NCI-H1694 (cell line): ENCODE data around the gene SMG1.
"Not testable (repeated sequence)": the region's sequence is repeated elsewhere in the genome, so short reads cannot be mapped to it uniquely, and the experiment has no call there.

Experiments used
- DNase-seq: peaks from one replicate; lab custom pipeline; 2025; lab: John Stamatoyannopoulos, UW

Gene SMG1

DNA sequence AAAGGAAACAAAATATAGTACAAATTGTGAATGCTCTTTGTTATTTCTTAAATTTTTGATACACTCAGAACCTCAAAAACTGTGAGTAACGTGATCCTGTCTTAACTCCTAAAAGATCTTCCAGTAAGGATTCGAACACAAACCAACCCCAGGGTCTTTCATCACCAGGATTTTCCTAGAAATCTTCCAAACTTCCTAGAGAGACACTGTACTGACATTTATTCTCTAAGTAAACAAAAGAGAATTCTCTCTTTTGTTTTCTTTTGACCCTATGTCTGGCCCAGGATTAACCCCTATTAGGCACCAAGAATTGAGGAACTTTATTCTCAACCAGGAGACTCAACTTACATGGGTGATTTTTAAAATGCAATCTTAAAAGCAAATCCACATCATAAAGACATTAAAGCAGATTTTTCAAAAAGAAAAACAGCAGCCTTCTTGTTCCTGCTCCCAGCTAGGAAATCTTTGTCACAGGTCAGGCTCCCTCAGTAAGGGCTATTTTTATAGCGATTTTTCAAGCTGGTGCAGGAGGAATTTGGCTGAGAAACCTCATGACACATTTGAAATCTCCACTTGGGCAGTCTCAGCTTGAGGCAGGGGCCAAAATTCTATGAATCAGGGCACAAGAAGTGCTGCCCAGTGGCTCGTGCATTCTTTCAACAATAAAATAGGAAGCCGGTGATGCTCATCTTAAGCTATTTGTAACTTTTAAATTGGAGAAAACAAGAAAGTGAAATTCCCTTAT, 6.2 kb upstream of the SMG1 start:
- no peak for DNase-seq

DNA sequence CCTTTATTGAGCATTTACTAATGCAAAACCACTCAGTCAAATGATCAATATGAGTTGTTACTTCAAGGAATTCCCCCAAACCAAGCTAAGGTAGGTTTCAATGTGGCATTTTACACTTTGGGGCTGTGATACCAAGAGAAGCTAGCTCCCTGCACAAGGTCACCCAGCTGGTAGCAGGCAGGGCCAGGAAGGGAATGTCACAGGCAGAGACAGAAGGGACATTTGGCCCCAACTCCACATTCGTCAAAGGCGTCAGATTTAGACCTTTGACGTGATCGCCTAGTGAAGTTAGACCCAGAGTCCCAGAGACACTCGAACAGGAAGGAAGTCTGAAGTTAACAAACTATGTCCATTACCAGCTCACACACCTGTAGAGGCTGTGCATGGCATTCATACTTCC, 5.5 kb upstream of the SMG1 start:
- DNase-seq, result no peak

DNA sequence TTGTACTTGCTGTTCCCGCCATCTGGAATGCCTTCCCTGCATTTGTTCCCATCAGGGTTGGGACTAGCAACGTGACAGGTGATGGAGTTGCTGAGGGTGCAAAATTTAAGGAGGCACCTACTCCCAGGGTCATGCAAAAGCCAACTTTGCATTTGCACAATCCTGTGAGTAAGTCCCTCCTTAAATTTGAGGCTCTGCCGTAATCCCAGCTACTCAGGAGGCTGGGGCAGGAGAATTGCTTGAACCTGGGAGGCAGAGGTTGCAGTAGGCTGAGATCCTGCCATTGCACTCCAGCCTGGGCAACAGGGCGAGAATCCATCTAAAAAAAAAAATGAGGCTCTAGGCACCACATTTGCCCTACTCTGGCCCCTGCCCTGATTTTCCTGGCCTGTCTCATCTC, 3.9 kb upstream of the SMG1 start:
- DNase-seq, result not testable (repeated sequence)

DNA sequence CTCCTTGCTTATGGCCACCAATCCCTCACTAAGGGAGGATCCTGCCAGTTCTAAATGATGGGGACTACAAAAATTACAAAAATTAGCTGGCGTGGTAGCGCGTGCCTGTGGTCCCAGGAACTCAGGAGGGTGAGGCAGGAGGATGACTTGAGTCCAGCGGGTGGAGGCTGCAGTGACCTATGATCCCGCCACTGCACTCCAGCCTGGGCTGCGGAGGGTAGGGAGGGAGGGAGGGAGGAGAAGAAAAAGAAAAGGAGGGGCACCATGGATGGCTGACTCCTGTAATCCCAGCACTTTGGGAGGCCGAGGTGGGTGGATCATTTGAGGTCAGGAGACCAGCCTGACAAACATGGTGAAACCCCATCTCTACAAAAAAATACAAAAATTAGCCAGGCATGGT, 1.9 kb upstream of the SMG1 start:
- DNase-seq, result not testable (repeated sequence)

DNA sequence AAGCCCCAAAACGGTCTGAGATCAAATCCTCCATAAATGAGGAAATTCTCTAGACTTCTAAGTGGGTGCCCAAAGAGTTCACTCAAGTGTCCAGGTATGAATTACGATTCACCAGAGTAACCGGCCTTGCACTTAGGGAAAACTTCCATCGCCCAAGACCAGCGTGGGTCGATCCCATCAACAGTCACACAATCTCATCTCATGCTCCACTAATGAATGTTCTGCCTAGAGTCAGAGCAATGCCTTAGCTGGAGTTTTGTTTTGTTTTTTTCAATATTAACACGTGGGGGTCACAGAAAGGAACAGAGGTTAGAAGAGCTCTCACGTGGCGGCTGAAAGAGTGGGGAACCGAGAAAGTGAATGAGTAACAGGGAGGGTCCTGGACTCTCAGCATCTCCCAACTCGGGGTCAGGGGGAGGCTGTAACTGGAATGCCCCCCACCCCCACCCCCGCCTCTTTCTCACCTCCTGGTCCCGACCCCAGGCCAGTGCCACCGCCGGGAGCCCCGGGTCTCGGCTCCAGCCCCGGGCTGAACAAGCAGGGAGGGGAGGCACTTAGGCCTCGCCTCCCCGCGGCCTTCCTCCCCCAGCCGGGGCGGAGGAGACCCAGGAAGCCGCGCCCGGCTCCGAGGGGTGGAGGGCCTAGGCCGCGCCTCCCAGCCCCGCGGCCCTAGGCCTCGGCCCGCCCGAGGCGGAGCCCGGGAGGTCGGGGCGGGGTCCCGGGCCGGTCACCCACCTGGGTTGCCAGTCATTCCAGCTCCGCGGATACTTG, 808 bp downstream of the SMG1 start:
- not testable (repeated sequence) for DNase-seq

DNA sequence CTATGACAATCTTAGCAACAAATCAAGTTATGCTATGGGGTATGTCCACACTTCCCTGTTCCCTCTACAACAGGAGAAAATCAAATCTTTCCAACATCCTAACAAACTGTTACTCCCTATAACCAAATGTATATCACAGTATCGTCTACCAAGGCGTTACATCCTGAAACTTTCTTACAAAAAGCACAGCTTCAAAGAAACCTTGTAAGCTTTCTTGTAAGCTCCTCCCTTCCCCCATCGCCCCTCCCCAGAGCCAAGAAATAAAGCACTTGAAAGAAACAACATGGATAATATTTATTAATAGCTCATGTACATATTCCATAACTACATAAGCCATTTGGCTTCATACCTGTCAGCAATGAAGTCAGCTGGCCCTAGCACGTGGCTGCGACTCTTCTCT, 2.3 kb downstream of the SMG1 start:
- DNase-seq, result not testable (repeated sequence)

DNA sequence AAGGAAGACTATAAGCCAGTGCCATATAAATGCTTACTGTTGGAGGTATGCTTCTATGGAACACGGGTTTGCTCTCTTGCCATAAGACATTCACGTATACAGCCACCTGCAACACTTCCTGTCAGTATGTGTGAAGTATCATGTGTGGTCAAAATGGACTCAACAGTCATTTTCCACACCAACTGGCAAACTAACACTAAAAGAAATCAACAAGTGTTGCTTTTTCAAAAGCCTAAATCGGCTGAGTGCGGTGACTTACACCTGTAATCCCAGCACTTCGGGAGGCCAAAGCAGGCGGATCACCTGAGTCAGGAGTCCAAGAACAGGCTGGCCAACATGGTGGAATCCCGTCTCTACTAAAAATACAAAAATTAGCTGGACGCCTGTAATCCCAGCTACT, 3.1 kb downstream of the SMG1 start:
- DNase-seq, result not testable (repeated sequence)

DNA sequence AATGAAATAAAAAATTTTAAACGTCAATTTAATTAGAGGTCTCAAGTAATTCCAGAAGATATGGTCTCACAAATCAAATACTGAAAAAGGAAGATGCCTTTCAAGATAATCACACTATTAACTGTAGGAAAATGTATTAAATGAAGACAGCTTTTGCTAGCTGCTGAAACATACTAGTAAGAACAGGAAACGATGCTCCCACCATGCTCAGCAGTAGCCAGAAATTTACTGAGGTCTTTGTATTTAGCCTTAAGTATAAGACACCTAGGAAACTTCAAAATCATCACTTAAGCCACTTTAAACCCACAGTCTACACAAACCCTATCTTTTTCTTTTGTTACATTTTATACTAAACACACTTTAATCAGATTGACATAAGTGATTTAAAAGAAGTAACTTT, 16.6 kb downstream of the SMG1 start:
- DNase-seq, result not testable (repeated sequence)

DNA sequence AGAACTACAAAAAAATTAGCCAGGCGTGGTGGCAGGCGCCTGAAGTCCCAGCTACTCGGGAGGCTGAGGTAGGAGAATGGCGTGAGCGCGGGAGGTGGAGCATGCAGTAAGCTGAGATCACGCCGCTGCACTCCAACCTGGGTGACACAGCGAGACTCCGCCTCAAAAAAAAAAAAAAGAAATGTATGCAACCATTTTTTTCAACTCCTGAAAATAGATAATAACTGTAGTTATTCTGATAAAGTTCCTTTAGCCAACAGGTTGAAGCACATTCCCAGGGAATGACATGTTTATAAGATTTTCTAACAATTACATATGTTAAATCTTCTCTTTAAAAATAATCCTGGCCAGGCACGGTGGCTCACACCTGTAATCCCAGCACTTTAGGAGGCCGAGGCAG, 17.5 kb downstream of the SMG1 start:
- DNase-seq, result not testable (repeated sequence)

DNA sequence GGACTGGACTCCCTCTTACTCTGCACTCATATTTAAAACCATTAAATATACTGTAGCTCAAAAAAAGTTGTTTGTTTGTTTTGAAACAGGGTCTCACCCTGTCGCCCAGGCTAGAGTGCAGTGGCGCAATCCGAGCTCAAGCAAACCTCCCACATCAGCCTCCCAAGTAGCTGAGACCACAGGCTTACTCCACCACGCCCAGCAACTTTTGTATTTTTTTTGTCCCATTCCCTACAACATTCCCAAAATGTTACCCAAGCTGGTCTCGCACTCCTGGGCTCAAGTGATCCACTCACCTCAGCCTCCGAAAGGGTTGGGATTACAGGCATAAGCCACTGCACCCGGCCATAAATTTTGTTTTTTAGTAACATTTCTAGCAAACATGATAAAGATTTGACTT, 23.4 kb downstream of the SMG1 start:
- DNase-seq, result not testable (repeated sequence)

DNA sequence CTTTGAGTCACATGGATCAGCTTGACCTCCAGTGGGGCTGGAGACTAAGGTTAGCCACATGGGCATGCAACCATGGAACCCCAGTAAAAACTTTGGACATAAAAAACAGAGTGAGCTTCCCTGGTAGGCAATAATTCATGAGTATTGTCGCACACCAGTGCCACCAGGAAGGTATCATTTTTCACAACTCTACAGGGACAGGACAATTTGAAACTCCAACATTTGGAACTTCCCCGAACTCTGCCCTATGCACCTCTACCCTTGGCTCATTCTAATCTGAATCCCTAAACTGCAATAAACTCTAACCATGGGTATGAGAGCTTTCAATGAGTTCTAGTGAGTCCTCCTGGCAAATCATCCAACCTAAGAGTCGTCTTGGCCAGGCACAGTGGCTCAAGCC, 24.2 kb downstream of the SMG1 start:
- DNase-seq, result not testable (repeated sequence)

DNA sequence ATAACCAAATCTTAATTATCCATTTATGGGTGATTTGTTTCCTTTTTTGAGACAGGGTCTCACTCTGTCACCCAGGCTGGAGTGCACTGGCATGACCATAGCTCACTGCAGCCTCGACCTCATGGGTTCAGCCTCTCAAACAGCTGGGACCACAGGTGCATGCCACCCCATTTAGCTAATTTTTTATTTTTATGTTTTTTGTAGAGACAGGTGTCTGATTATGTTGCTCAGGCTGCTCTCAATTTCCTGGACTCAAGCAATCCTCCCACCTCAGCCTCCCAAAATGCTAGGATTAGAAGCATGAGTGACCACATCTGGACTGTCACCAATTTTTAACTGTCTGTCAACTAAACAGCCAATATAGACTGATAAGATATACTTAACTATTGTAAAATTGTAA, 25.0 kb downstream of the SMG1 start:
- DNase-seq, result not testable (repeated sequence)

DNA sequence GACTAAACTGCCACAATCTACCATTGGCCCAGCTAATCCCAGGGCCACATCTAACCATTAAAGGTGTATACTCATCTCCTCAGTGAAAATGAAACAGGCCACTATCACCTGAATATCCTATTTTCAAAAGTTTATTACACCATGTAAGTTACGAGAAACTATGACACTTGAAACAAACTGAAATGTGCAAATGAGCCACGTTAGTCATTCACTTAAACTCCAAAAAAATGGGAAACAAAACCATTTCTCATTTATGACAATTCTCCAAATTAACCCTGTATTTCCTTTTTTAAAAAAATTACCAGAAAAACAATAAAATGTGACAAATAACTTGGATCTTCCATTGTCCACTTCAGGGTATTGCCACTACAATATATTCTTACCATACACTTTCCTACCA, 41.8 kb downstream of the SMG1 start:
- DNase-seq, result not testable (repeated sequence)

DNA sequence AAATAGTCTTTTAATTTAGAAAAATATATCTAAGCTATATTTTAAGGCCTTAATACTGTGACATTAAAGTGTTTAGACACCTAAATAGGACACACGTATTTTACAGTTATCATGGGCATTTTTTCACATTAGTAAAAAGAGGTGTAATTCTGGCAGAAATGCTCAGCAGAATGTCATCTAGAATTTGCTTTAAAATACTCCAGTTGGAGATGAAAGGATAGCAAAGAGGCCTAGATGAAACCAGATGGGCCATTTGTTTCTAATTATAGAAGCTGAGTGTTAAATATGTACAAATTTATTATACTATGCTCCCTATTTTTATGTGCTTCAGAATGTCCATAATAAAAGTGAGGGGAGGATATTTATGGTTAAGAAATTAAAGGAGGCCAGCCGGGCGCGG, 48.5 kb downstream of the SMG1 start:
- DNase-seq, result not testable (repeated sequence)

DNA sequence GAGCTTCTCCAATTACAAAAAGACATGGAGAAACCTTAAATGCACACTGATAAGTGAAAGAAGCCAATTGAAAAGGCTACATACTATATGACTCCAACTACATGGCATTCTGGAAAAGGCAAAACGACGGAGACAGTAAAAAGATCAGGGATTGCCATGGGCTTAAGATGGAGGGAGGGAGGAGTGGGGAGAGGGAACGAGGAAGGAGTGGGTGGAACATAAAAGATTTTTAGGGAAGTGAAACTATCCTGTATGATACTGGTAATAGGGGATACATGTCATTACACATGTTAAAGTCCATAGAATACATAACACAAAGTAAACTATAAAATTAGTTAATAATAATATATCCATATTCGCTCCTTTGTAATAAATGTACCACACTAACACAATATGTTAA, 48.9 kb downstream of the SMG1 start:
- DNase-seq, result not testable (repeated sequence)

DNA sequence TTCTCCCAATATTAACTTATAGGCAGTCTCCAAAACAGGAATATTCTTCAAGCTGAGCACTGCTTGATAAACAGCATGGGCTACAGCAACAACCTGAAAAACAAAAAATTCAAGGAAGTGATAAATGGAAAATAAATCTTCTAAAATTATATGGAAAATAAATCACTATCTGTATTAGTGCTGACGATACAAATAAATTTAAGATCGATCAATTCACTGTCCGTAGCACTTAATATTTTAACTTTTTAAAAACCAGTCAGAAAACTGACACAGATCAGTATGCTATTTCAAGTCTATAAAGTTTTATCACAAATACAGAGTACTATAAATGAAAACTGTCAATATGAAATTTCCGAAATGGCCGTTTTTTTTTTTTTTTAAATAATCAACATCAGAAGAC, 49.9 kb downstream of the SMG1 start:
- not testable (repeated sequence) for DNase-seq

DNA sequence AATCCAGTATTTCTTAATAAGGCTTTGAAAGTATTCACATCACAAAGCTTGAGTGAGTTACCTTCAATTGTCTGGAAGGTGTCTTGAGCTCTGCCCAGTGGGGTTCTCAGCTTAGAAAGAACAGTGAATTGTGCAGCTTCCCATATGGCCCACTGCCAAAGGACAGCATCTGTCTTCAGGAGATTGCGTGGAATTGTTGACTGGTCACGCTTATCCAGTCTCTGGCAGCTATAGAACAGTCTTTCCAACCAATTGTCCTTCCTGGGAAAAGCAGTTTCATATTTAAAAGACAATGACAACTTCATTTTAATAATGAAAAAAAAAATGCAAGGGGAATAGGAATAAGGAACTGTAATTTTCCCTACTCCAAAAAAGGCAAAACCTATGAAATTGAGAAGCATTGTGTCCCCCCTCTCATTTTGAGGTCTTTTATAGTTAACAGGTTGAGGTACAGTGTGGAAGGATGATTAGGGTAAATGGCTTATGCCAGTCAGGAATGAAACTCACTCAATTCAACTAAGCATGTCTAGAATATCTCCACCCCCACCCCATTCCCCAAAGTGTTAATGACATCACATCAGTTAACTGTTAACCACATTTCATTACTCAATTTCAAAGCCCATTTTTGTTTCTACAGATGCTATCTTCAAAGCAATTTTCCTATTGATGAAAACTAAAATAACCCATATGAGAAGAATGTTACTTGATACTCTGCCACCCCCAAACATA, 57.0 kb downstream of the SMG1 start:
- DNase-seq, result not testable (repeated sequence)

DNA sequence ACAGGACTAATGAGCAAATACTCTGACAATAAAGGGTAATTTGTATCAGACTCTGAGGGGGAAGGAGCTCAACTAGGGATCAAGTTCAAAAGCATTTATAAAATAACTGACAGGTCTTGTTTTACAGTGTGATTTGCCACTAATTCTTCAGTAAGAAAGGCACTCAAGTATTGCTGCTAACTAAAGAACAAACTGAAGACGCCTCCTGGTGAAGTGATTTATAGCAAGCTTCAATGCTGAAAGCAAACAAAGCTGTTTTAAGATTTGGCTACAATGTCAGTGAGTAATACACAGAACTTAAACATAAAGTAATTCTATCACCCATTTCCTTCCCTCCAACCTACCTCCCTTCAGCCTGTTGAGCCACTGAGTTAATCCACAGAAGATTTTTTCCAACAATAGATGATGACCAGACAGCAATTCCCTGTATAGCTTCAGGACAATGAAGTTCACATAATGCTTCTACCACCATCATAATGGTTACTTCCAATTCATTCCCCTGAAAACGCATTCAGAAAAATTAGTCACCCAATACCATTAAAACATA, 59.9 kb downstream of the SMG1 start:
- DNase-seq, result not testable (repeated sequence)

DNA sequence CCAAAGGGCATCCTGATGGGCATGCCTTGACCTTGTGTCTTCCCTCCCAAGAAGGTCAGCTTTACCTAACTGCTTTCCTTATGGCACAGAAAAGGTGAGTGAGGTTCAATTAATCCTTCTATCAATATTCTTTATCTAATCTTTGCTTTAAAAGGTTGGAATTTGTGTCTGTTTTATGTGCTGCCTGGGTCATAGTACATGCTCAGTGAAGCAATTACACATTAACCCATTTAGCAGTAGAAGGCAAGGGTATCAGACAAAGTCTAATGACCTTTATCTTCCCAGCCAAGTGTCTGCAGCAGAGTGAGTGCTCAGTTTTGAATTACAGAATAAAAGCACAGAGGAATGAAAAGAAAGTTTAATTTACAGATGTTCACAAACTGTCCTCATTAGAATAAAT, 63.3 kb downstream of the SMG1 start:
- DNase-seq, result not testable (repeated sequence)

DNA sequence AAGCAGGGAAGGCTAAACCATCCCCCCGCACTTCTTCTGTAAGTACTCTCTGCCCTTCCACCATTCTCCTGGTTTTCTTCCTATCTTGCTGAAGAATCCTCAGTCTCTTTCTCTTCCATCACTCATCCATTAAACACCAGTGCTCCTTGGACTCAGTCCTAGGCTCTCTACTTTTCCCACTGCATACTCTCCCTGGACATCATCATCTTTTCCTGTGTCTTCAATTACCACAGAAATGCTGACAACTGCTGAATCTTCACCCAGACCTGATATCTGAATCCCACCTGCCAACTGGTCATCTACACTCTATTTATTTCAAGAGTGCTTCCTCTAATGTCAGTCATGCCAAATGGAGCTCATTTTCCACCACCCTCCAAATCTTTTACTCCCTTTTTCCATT, 71.0 kb downstream of the SMG1 start:
- DNase-seq, result no peak

DNA sequence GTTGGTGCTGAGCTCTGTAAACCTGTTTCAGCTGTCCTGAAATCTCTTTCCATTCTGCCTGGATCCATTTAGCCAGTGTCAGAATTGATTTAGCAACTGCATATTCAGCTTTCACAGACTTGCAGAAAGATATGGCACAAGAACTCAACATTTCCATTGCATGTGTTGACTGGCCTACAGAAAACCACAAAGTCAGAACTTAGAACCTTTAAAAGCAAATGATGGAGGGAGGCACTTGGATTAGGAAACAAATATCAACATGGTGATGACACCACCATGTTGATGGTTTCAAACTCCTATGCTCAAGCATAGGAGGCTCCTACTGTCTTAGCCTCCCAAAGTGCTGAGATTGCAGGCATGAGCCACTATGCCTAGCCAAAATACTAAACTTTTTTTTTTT, 72.5 kb downstream of the SMG1 start:
- no peak for DNase-seq

DNA sequence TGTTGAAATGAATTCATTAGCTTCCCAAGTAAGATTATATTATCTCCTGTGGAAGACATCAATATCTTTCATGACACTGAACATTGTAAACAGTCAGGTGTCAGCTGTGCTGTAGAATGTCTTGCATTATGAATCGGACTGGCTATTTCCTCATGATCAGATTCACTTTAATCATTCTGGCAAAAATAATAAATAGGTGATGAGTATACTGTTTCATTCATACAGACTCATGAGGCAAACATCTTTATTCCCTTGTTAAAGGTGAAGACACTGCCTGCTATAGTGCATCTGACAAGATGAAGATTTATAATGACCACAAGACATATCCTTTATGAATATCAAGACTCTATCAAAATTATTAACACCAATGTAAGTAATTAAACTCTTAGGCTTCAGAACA, 73.6 kb downstream of the SMG1 start:
- DNase-seq, result no peak

DNA sequence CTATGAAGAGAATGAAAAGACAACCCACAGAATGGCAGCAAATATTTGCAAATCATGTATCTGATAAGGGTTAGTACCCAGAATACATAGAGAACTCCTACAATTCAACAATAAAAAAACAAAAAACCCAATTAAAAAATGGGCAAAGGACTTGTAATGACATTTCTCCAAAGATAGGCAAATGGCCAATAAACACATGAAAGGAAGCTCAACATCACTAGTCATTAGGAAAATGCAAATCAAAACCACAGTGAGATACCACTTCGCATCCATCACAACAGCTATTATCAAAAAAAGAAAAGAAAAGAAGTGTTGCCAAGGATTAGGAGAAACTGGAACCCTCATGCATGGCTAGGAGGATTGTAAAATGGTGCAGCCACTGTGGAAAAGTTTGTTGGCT, 79.8 kb downstream of the SMG1 start:
- no peak for DNase-seq
